HepG2 (cell line): Measurements from ENCODE around the gene ELANE. TPM values are rescaled to one million over a fixed set of nuclear protein-coding genes. Genes with fewer than 3 reads are reported as not detected.
A peak's percentile ranks its signal among the peaks of the same experiment; 100 is the strongest.

ENCODE experiments used
- ATAC-seq: fragments of 200-7000 bp; cut with Tn5 transposase; 3 replicates; pipeline ENCODE4 v1.9.1; 2020; ENCODE audit warnings: mild to moderate bottlenecking, moderate library complexity
- BruUV-seq: library from RNA; stranded (reverse); fragments of 400-500 nt; replicated peaks from 2 replicates; lab custom pipeline; 2021; lab: Mats Ljungman, UMichigan
- CTCF ChIA-PET: fragments of 300-600 bp; formaldehyde crosslinking; extraction: SDS; loops from one replicate; lab custom pipeline; 2021; ENCODE audit warnings: low total read pairs, inconsistent platforms, low intra/inter-chr PET ratio; lab: Yijun Ruan, JAX
- POLR2A ChIA-PET: fragments of 350-600 bp; sonication (Branson Sonifier 250); formaldehyde crosslinking; loops from one replicate; lab custom pipeline; 2020; ENCODE audit warnings: antibody characterized with exemption, inconsistent platforms; lab: Yijun Ruan, JAX
- DNase-seq: peaks from one replicate; pipeline ENCODE4 v3.0.0-alpha.2; 2015; ENCODE audit warnings: low spot score
- FAIRE-seq: peaks from 3 replicates; lab custom pipeline; 2011; peaks lifted over from hg19 to GRCh38; lab: Jason Lieb, UNC
- H2AFZ ChIP-seq: one replicate; pipeline ENCODE4 v1.6.1; 2011; ENCODE audit warnings: low read length, inconsistent platforms
- H3K27ac ChIP-seq: fragments of 300-600 bp; 3 replicates; pipeline ENCODE4 v1.8.0; 2011; ENCODE audit warnings: mixed run types, mild to moderate bottlenecking, mixed read lengths, low read length, inconsistent platforms; ENCODE audit not compliant: insufficient read depth; ENCODE audit errors: extremely low read length
- H3K27me3 ChIP-seq, 2 experiments: fragments of 200-600 bp in 1 of 2; 2 replicates in 1 of 2; 3 replicates in 1 of 2; pipeline versions ENCODE4 v1.6.0 to v1.8.0; 2011; ENCODE audit warnings: low read length in 2 of 2, mild to moderate bottlenecking in 2 of 2, moderate library complexity in 2 of 2, inconsistent platforms in 1 of 2; ENCODE audit not compliant: insufficient read depth in 2 of 2, control insufficient read depth in 1 of 2
- H3K36me3 ChIP-seq, 2 experiments: fragments of 200-600 bp in 1 of 2; replicated peaks in 1 of 2; 2 replicates in 1 of 2; 3 replicates in 1 of 2; pipeline versions ENCODE4 v1.5.1 to v1.8.0; 2011; ENCODE audit warnings: low read length in 2 of 2, inconsistent platforms in 1 of 2; ENCODE audit not compliant: insufficient read depth in 2 of 2, control insufficient read depth in 1 of 2
- H3K4me1 ChIP-seq: 2 replicates; pipeline ENCODE4 v1.5.1; 2012; ENCODE audit warnings: low read length, inconsistent platforms; ENCODE audit not compliant: insufficient read depth
- H3K4me2 ChIP-seq: 2 replicates; pipeline ENCODE4 v1.6.0; 2011; ENCODE audit warnings: low read depth, low read length, inconsistent platforms
- H3K4me3 ChIP-seq, 3 experiments: fragments of 200-600 bp in 1 of 3; sonication (generic), shearing (Covaris generic) in 1 of 3; replicated peaks in 1 of 3; 2 replicates each; pipeline ENCODE4 v1.5.1; 2011 to 2016; ENCODE audit warnings: low read length in 3 of 3, inconsistent platforms in 2 of 3, low read depth in 2 of 3, mild to moderate bottlenecking in 2 of 3, control low read depth in 1 of 3, mixed read lengths in 1 of 3; ENCODE audit not compliant: insufficient read depth in 1 of 3
- H3K79me2 ChIP-seq: one replicate; pipeline ENCODE4 v1.6.1; 2011; ENCODE audit warnings: low read length, inconsistent platforms; ENCODE audit not compliant: insufficient read depth
- H3K9ac ChIP-seq: 2 replicates; pipeline ENCODE4 v1.6.0; 2011; ENCODE audit warnings: mild to moderate bottlenecking, low read depth, low read length, inconsistent platforms; ENCODE audit not compliant: insufficient read depth
- H3K9me3 ChIP-seq: 2 replicates; pipeline ENCODE4 v1.5.1; 2012; ENCODE audit warnings: mild to moderate bottlenecking, low read length
- H4K20me1 ChIP-seq: 2 replicates; pipeline ENCODE4 v1.6.0; 2011; ENCODE audit warnings: inconsistent platforms, mild to moderate bottlenecking, low read length, moderate library complexity; ENCODE audit not compliant: insufficient read depth
- HNRNPL ChIP-seq: fragments of 200-400 bp; formaldehyde crosslinking; IDR thresholded peaks from 2 replicates; pipeline ENCODE4 v1.6.1; 2017; ENCODE audit warnings: mild to moderate bottlenecking, low read depth, low read length
- NR3C1 ChIP-seq: sonication (generic); formaldehyde crosslinking; IDR thresholded peaks from 2 replicates; pipeline ENCODE4 v1.4.0; 2020; ENCODE audit warnings: missing genetic modification reagents
- SOX13 ChIP-seq, 3 experiments: fragments of 450-650 bp in 1 of 3; sonication (generic) in 1 of 3; formaldehyde crosslinking in 1 of 3; IDR thresholded peaks in 2 of 3; conservative IDR thresholded peaks in 1 of 3; 2 replicates each; pipeline versions ENCODE4 v1.5.0 to v1.6.1; 2016 to 2020; ENCODE audit warnings: antibody characterized with exemption in 1 of 3, mild to moderate bottlenecking in 1 of 3, missing compliant biosample characterization in 1 of 3, missing genetic modification reagents in 1 of 3, moderate library complexity in 1 of 3
- WGBS: methylation state at CpG from one replicate; pipeline ENCODE4 v1.1.6; 2017; ENCODE audit warnings: low lambda C conversion rate; 5-methylcytosine and 5-hydroxymethylcytosine counted together
- in situ Hi-C: cut with HindIII; loops from 2 replicates; pipeline ENCODE4 v1.10.0; 2017; ENCODE audit warnings: low pct_unique_long_range_greater_than_20kb; ENCODE audit not compliant: extremely low pct_ligation_motif_present
- intact Hi-C: fragments of 100-400 bp; cut with micrococcal nuclease; formaldehyde crosslinking; loops from one replicate; pipeline ENCODE4 v1.10.0; 2022; ENCODE audit not compliant: unreplicated experiment
- polyA plus RNA-seq, 8 experiments: library from polyadenylated mRNA; depleted of rRNA in 3 of 8; stranded (reverse) in 7 of 8; unstranded in 1 of 8; fragments of >200 nt; fragmentation: Illumina TruSeq in 4 of 8; extraction: Trizol in 4 of 8; gene quantifications; 2 replicates each; pipeline versions ENCODE4 v1.2.1 to v1.2.3, GENCODE V29; 2011 to 2016; ENCODE audit warnings: low read depth in 4 of 8, missing spikeins in 1 of 8, mixed read lengths in 1 of 8; ENCODE audit not compliant: insufficient read depth in 1 of 8
- total RNA-seq, 5 experiments: library from RNA; depleted of rRNA; stranded (reverse); fragments of >200 nt; fragmentation: Illumina TruSeq; extraction: Trizol; gene quantifications; 2 replicates each; pipeline ENCODE4 v1.2.3, GENCODE V29; 2016; ENCODE audit warnings: low read depth in 1 of 5
- TF ChIP-seq, protein P1 (sequence below): sonication (generic); formaldehyde crosslinking; IDR thresholded peaks from 2 replicates; pipeline ENCODE4 v1.5.0; 2020; ENCODE audit warnings: mild to moderate bottlenecking, low read depth, missing genetic modification reagents, borderline replicate concordance
- TF ChIP-seq, protein P2 (sequence below): sonication (generic); formaldehyde crosslinking; conservative IDR thresholded peaks from 2 replicates; pipeline ENCODE4 v1.8.0; 2022; ENCODE audit warnings: missing genetic modification reagents
- TF ChIP-seq, protein P3 (sequence below): sonication (generic); formaldehyde crosslinking; IDR thresholded peaks from 2 replicates; pipeline ENCODE4 v1.5.0; 2020; ENCODE audit warnings: missing genetic modification reagents, mild to moderate bottlenecking, borderline replicate concordance
- TF ChIP-seq, protein P4 (sequence below): sonication (generic); formaldehyde crosslinking; IDR thresholded peaks from 2 replicates; pipeline ENCODE4 v1.5.1; 2020; ENCODE audit warnings: missing genetic modification reagents, mild to moderate bottlenecking, borderline replicate concordance
- TF ChIP-seq, protein P5 (sequence below): sonication (generic); formaldehyde crosslinking; IDR thresholded peaks from one replicate; pipeline ENCODE4 v1.5.1; 2020; ENCODE audit warnings: mild to moderate bottlenecking, missing genetic modification reagents; ENCODE audit errors: not compliant biosample characterization

The ELANE gene
- total and polyA plus RNA-seq, 2 of the 13 experiments (the other 11 are each of a cell fraction or from before 2014, with no cell fraction given) = not detected

DNA sequence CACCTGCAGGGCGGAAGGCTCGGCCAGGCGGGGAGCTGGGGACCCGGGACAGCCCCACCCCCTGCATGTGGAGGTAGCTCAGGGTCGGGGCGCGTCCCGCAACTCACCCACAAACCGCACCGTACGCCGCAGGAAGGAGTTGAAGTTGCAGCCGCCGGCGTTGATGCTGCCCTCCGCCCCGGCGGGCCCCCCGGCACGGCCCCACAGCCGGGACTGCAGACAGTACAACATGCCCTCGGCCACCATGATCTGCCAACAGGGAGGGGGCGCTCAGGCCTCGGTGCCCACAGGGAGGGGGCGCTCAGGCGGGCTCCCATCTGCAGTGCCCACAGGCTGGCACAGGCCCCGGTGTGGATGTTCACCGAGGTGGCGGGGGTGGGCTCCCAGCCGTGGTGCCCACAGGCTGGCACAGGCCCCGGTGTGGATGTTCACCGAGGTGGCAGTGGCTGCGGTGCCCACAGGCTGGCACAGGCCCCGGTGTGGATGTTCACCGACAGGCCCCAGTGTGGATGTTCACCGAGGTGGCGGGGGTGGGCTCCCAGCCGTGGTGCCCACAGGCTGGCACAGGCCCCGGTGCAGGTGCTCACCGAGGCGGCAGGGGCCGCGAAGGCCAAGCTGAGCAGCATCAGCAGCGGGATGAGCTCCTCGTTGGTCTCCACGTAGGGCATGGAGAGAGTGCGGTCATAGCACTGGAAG is 36.9 kb upstream of the ELANE start:
- intact Hi-C loops = no loop called here
- ChIA-PET CTCF (no interaction called here), POLR2A (interaction anchor here (1.1 kb wide), 1 partner anchor 18 kb away, joined by 3 read pairs; no protein-coding TSS in a partner anchor)
- no TSS peak for BruUV-seq
- no peaks in the 10 kb centered on the region for H3K4me1 ChIP-seq
- H3K27ac ChIP-seq = no peak overlapping the region
- peaks cover 18% of the 10 kb centered on the region; the same call in 1 of the 2 replicates for H4K20me1 ChIP-seq
- FAIRE-seq (no peak), ATAC-seq (peak; percentile 20), DNase-seq (no peak)
- no peaks in the 10 kb centered on the region for H3K9me3 ChIP-seq
- H3K79me2 ChIP-seq = no peaks in the 10 kb centered on the region
- H2AFZ ChIP-seq = no peak overlapping the region
- H3K4me2 ChIP-seq = no peak overlapping the region
- H3K4me3 ChIP-seq = no peak overlapping the region
- H3K9ac ChIP-seq = no peak overlapping the region
- peaks cover 7 to 18% of the 10 kb centered on the region in 2 experiments; a peak in 4 of 5 replicates for H3K36me3 ChIP-seq
- H3K27me3 ChIP-seq = no peaks in the 10 kb centered on the region
- in situ Hi-C loops = no loop called here
- 97% methylated on average over 18 of the region's 47 CpGs for WGBS
- TF ChIP-seq, protein P1, sequence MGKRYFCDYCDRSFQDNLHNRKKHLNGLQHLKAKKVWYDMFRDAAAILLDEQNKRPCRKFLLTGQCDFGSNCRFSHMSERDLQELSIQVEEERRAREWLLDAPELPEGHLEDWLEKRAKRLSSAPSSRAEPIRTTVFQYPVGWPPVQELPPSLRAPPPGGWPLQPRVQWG (CRISPR knock-in tag) = no peak
- TF ChIP-seq SOX13 (IDR thresholded peaks at IDR 0.05) (no peak), SOX13 (CRISPR knock-in tag; conservative IDR thresholded peaks at IDR 0.05 in 1 of 2, IDR thresholded peaks at IDR 0.05 in 1 of 2) (peak in 1 of 2 experiments; percentile 84; a peak in 1 of 4 replicates), NR3C1 (CRISPR knock-in tag) (no peak), HNRNPL (peak; percentile 92)
- TF ChIP-seq, protein P2, sequence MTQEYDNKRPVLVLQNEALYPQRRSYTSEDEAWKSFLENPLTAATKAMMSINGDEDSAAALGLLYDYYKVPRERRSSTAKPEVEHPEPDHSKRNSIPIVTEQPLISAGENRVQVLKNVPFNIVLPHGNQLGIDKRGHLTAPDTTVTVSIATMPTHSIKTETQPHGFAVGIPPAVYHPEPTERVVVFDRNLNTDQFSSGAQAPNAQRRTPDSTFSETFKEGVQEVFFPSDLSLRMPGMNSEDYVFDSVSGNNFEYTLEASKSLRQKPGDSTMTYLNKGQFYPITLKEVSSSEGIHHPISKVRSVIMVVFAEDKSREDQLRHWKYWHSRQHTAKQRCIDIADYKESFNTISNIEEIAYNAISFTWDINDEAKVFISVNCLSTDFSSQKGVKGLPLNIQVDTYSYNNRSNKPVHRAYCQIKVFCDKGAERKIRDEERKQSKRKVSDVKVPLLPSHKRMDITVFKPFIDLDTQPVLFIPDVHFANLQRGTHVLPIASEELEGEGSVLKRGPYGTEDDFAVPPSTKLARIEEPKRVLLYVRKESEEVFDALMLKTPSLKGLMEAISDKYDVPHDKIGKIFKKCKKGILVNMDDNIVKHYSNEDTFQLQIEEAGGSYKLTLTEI (CRISPR knock-in tag) = no peak
- TF ChIP-seq, protein P3, sequence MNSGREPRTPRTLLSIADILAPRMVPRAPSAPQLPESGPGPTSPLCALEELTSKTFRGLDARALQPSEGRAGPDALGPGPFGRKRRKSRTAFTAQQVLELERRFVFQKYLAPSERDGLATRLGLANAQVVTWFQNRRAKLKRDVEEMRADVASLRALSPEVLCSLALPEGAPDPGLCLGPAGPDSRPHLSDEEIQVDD = no peak
- TF ChIP-seq, protein P4, sequence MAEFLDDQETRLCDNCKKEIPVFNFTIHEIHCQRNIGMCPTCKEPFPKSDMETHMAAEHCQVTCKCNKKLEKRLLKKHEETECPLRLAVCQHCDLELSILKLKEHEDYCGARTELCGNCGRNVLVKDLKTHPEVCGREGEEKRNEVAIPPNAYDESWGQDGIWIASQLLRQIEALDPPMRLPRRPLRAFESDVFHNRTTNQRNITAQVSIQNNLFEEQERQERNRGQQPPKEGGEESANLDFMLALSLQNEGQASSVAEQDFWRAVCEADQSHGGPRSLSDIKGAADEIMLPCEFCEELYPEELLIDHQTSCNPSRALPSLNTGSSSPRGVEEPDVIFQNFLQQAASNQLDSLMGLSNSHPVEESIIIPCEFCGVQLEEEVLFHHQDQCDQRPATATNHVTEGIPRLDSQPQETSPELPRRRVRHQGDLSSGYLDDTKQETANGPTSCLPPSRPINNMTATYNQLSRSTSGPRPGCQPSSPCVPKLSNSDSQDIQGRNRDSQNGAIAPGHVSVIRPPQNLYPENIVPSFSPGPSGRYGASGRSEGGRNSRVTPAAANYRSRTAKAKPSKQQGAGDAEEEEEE (CRISPR knock-in tag) = no peak
- TF ChIP-seq, protein P5, sequence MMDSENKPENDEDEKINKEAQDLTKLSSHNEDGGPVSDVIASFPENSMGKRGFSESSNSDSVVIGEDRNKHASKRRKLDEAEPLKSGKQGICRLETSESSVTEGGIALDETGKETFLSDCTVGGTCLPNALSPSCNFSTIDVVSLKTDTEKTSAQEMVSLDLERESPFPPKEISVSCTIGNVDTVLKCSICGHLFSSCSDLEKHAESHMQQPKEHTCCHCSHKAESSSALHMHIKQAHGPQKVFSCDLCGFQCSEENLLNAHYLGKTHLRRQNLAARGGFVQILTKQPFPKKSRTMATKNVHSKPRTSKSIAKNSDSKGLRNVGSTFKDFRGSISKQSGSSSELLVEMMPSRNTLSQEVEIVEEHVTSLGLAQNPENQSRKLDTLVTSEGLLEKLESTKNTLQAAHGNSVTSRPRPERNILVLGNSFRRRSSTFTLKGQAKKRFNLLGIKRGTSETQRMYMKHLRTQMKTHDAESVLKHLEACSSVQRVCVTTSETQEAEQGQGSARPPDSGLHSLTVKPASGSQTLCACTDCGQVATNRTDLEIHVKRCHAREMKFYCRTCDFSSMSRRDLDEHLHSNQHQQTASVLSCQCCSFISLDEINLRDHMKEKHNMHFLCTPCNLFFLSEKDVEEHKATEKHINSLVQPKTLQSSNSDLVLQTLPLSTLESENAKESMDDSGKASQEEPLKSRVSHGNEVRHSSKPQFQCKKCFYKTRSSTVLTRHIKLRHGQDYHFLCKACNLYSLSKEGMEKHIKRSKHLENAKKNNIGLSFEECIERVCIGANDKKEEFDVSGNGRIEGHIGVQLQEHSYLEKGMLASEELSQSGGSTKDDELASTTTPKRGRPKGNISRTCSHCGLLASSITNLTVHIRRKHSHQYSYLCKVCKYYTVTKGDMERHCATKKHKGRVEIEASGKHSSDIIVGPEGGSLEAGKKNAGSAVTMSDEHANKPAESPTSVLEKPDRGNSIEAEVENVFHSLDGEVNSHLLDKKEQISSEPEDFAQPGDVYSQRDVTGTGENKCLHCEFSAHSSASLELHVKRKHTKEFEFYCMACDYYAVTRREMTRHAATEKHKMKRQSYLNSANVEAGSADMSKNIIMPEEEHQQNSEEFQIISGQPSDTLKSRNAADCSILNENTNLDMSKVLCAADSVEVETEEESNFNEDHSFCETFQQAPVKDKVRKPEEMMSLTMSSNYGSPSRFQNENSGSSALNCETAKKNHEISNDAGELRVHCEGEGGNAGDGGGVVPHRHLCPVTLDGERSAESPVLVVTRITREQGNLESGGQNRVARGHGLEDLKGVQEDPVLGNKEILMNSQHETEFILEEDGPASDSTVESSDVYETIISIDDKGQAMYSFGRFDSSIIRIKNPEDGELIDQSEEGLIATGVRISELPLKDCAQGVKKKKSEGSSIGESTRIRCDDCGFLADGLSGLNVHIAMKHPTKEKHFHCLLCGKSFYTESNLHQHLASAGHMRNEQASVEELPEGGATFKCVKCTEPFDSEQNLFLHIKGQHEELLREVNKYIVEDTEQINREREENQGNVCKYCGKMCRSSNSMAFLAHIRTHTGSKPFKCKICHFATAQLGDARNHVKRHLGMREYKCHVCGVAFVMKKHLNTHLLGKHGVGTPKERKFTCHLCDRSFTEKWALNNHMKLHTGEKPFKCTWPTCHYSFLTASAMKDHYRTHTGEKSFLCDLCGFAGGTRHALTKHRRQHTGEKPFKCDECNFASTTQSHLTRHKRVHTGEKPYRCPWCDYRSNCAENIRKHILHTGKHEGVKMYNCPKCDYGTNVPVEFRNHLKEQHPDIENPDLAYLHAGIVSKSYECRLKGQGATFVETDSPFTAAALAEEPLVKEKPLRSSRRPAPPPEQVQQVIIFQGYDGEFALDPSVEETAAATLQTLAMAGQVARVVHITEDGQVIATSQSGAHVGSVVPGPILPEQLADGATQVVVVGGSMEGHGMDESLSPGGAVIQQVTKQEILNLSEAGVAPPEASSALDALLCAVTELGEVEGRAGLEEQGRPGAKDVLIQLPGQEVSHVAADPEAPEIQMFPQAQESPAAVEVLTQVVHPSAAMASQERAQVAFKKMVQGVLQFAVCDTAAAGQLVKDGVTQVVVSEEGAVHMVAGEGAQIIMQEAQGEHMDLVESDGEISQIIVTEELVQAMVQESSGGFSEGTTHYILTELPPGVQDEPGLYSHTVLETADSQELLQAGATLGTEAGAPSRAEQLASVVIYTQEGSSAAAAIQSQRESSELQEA (CRISPR knock-in tag) = no peak
